ENCODE data around the gene PRSS58.

The PRSS58 gene, protein sequence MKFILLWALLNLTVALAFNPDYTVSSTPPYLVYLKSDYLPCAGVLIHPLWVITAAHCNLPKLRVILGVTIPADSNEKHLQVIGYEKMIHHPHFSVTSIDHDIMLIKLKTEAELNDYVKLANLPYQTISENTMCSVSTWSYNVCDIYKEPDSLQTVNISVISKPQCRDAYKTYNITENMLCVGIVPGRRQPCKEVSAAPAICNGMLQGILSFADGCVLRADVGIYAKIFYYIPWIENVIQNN

DNA sequence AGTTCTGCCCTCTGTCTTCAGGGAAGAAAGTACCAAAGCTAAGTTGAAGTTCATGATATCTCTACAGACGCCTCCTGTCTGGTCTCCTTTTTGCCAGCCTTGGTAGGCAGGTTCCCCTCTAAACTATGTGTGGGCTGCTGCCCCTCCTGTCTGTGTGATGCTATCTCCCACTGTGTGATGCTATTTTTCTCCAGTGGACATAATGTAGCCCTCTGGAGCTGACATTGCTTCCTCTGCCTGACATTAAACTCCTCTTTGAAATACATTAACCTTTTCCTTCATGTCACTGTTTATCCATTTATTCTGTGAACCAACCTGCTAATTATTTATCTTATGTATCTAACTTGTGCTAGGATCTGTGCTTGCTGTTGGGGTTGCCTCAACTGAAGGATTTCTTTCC, at the start of gene PRSS58:
TSS of gene PRSS58 (minus strand) at position 101 of the 400 bp plus-strand sequence. CDS start 351 bp downstream, outside the sequence.
- DNase-seq (ENCODE audit: low spot score): no peak

DNA sequence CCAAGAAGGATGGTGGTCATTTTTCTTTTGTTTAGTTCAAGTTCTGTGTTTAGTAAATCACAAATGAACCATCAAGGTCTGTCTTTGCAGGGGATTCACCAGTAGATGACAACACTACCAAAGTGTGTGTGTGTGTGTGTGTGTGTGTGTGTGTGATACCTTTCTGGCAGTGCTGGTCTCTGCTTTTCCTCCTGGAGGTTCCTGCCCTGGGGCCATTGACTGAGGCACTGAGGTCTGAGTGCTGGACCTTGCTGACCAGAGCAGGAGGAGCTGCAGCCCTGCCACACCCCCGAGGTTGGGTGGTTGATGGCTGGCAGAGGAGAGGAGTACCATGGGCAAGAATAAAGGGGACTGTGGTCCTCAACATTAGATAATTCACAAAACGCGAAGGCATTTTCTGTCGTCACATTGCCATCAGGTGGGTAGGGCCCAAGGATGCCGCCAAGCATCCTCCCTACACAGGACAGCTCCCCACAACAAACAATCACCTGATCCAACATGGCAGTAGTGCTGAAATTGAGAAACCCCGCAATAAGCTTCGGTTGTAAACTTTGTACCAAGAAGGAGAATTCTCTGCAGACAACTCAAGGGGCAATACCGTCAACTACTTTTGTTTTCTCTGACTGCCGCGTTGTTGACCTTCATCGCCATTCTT, 49.5 kb upstream of the PRSS58 start:
- DNase-seq (ENCODE audit: low spot score): no peak

DNA sequence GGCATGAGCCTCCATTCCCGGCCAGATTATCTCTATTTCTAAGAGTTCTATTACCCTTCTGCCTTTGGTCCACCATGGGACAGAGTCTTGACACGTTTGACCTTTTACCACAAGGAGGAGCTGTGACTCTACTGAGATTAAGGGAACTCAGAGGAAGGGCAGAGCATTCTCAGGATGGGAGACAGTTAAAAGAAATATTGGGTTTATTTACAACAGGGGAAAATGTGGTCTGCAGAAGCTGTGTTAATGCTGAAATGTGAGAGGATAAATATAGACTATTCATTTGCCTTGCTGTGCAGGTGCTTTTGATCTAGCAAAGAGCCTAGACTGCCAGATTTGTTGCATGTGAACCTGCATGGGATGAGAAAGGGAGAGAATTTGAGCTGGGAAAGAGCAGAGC, 45.8 kb upstream of the PRSS58 start:
- DNase-seq (ENCODE audit: low spot score): no peak

DNA sequence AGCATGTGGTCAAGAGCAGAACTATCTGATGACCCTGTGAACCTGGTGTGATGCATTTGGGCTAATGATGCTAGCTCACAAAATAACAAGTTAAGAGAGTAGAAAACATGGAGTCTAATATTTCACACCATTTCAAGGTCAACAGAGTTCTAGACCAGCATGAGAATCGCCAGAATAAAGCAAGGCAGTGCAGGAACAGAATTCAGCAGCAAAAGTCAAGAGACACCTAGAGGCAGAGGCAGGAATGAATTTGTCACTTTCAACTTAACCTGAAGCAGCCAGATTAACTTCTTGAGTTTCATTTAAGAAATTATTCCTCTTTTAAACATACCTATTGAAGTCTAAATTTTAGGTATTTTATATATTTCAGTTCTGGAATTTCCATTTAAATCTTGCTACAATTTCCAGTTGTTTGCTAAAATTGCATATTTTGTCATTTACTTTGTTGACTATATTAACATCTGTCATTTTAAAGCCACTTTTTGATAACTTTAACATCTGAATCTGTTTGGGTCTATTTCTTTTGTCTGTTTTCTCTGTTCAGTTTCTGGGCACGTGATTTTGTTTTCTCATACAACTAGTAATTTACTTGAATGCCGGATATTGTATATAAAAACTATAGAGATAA, 44.2 kb upstream of the PRSS58 start:
- DNase-seq (ENCODE audit: low spot score): no peak

DNA sequence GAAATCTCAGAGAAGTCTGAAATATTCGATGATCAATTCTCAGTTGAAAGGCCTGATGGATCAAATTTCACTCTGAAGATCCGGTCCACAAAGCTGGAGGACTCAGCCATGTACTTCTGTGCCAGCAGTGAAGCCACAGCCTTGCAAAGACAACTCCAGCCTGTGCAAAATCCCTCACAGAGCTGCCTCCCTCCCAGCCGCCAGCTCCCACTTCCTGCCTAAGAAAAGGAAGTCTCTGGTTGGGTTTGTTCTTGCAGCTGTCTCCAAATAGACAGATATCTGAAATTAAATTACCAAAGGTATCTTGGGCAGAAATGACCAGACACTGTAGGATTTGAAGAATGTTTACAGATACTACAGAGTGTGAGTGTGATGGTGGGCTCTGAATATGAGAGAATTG, 43.4 kb upstream of the PRSS58 start:
- DNase-seq (ENCODE audit: low spot score): no peak

DNA sequence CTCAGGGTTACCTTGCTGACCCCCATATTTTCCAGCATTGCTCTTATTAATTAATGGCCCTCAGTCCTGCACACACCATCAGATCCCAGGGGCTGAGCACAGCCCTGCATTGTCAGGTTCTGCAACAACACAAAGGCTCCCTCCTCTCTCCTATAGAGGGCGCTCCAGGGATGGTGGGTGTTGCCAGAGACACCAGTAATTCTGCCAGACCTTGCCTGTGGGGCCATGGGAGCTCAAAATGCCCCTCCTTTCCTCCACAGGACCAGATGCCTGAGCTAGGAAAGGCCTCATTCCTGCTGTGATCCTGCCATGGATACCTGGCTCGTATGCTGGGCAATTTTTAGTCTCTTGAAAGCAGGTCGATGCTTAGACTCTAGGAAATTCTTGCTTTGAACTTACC, 42.8 kb upstream of the PRSS58 start:
- no peak for DNase-seq (ENCODE audit: low spot score)

DNA sequence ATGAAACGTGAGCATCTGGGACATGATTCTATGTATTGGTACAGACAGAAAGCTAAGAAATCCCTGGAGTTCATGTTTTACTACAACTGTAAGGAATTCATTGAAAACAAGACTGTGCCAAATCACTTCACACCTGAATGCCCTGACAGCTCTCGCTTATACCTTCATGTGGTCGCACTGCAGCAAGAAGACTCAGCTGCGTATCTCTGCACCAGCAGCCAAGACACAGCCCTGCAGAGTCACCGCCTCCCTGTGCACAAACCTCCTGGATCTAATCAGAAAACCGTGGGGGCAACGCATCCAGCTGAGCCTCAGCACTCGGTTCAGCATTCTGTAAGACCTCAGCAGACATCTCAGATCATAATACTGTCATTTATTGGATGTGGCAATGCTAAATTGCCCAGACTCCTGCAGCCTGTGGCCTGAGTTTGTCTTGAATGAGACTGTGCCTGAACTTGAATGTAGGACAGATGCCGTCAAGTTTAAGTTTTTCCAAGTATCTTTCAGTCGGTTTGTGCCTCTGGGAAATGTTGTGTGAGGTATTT, 41.5 kb upstream of the PRSS58 start:
- no peak for DNase-seq (ENCODE audit: low spot score)

DNA sequence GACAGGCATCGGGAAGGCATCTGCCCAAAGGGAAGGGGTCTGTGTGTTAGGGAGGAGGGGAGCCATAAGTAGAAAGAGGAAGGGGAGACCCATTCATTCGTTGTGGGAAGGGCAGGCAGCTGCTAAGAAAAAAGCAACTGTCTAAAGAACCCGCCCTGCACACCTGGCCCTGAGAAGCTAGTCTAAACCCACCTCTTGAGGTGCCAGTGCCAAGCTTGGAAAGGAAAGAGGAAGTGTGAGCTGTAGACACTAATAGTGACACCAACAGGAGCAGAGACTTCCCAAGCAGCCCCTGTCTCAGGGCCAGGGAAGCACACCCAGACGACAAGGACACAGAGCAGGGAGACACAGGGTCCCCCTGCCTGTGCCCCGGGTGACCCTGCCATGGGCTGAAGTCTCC, 40.8 kb upstream of the PRSS58 start:
- DNase-seq (ENCODE audit: low spot score): no peak

DNA sequence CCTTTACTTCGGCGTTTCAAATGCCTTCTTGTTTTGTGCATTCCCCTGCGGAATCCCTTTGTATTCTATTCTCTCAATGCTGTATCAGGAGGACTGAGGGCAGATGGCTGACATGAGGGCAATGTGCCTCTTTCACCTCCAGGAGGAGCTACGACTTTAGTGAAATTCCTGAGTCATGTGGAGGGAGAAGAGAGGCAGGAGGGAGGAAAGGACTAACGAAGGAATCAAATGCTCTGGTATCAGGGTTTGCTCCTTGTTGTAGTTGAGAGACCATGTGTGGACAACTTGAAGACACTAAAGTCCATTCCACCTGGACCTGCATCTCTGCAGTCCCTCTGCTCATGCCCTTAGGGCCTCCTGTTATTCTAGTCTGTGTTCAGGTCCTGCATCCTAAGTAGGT, 40.2 kb upstream of the PRSS58 start:
- no peak for DNase-seq (ENCODE audit: low spot score)

DNA sequence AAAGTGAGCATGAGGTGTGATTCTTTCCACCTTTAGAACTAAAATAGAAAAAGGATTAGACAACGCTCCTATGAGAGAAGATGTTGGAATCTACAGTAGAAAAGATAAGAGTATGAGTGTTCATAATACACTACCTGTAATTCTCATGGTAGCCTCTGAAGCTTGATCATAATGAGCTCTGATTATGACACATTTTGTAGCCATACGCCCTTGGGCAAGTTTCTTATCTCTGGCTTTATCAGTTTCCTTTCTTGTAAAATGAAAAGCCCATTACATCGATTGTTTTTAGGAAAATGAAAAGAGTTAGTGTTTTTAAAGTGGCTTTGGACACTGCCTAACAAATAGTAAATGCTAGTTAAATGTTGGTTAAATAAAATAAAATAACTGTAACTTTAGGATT, 22.4 kb upstream of the PRSS58 start:
- DNase-seq (ENCODE audit: low spot score): no peak

DNA sequence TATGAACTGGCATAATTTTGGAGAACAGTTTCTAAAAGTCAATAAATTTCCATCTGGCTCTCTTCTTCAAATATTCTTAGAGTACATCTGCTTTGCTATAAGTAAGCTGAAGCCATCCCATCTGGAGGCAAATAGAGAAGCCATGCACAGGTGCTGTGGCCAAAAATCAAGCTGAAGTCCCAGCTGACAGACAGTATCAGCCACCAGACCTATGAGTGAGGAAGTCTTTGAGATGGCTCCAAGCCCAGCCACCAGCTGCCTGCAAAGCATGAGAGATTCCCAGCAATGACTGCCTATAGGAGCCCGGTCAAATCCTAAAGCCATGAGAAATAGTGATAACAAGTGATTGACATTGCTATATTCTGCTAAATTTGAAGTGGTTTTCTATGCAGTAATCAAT, 21.7 kb upstream of the PRSS58 start:
- no peak for DNase-seq (ENCODE audit: low spot score)

DNA sequence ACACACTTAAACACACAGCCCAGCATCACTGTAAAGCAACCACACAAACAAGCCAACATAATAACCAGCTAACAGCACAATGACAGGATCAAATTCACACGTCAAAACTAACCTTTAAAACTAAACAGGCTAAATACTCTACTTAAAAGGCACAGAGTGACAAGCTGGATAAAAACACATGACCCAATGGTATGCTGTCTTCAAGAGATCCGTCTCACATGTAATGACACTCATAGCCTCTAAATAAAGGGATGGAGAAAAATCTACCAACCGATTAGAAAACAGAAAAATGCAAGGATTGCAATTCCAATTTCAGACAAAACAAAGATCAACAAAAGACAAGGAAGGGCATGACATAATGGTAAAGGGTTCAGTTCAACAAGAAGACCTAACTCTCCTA, 17.2 kb upstream of the PRSS58 start:
- DNase-seq (ENCODE audit: low spot score): no peak

DNA sequence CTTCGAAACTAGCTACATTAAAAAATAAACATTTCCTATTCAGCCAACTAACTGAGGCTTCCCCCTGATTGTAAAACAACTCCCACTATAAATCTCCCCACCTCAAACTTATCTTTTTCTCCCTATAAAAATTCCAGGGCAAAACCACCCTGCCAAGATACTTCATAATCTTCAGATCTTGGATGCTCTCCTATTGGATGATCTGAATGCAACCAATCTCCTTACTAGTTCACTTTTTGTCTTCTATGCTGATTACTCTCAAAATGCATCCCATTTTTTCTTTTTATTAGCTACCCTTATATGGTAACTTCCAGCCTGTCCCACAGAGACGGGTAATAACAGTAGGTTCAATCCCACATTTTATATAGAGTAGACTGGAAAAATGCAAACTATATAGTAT, 15.0 kb upstream of the PRSS58 start:
- DNase-seq (ENCODE audit: low spot score): no peak

DNA sequence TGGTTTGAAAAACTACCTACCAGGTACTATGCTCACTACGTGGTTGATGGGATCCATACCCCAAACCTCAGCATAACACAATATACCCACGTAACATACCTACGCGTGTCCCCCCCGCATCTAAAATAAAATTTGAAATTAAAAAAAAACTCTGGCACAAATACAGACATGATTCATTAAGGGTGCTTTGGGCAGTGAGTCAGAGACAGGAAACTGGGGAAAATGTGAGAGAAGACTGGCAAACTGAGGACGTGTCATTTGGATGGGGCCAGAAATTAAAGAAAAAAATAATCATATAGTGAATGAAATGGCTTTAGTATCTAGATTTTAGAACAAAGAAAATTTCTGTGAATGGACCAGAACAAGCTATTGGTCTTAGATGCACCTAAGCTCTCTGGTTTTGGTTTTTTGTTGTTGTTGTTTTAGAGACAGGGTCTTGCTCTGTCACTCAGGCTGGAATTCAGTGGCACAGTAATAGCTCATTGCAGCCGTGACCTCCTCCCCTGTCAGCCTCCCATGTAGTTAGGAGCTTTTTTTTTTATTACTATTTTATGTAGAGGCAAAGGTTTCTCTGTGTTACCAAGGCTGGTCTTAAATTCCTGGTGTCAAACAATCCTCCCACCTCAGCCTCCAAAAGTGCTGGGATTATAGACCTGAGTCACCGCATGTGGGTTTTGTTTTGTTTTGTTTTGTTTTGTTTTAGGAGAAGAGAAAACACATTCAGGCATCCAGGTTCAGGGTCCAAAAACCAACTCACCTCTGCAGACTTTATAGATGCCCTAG, 5.9 kb upstream of the PRSS58 start:
- no peak for DNase-seq (ENCODE audit: low spot score)

DNA sequence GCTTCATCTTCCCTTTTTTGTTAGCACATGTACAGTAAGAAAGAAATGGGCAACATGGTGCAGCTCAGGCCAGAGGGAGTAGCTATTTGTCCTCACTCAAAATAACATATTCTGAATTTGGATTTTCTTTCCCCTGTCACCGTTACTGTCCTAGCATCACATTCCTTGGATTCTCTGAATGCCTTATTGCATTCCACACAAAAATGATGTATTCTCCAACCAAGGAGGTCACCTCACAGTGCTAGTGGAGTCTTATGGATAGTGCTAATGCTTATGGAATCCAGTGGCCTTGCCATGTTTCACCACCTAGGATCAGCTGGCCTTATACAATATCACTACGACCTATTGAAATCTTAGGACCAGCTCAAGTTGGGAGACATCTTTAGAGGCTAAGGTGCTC, 7.2 kb downstream of the PRSS58 start:
- DNase-seq (ENCODE audit: low spot score): no peak

DNA sequence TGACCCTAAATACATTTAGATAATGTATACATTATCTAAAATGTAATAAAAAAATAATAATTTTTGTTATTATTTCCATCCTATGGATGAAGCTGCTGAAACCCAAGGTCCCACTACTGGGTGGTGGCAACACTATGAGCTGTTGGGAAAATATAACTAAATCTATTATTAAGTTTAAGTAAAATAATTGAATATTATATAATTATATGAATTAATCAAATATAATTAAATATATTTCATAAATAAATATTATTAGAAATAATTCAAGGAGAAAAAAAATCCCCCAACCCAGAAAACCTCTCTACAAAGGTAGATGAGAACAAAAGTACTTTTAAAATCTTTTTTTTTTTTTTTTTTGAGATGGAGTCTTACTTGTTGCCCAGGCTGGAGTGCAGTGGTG, 7.9 kb downstream of the PRSS58 start:
- no peak for DNase-seq (ENCODE audit: low spot score)

DNA sequence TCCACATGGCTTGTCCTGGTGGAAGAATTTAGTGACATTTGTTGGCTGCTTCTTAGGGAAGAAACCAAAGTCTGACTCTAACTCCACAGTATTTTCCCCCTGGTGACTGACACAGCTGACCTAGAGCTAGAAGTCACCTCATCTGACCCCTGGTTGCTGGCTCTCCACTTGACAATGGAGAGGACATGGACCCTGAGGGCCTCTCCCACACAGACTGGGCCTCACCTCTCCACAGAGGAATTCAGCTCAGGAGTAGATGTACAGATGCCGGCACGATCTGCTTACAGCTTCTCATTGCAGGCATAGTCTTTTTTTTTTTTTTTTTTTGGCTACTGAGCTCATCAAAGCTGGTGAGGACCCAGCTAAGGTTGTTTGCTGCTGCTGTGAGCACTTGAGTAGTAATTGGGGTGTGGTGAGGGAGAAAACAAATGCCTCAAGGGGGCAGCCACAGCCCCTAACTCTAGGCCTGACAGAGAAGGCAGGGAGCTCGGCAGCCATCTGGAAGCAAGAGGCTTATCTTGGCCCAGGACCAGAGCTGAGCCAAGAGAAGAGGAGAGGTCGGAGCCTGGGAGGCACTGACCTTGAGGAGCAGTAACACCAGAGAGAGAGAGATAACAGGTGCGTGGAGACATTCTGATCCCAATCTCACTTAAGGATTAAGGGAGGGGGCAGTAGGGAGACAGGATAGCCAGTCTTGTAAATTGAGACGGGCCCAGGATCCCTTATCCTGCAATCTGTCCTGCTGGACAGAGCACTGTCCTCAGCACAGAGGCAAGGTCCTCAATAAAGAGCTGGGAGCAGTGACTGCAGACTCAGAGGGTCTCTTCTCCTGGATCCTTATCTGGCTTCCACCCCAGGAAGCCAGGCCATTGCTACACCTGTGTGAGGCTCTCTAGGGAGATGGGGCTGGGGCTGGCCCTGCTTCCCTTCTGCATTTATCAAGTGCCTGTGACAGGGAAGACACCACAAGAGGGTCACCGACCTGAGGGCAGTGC, 9.4 kb downstream of the PRSS58 start:
- no peak for DNase-seq (ENCODE audit: low spot score)

DNA sequence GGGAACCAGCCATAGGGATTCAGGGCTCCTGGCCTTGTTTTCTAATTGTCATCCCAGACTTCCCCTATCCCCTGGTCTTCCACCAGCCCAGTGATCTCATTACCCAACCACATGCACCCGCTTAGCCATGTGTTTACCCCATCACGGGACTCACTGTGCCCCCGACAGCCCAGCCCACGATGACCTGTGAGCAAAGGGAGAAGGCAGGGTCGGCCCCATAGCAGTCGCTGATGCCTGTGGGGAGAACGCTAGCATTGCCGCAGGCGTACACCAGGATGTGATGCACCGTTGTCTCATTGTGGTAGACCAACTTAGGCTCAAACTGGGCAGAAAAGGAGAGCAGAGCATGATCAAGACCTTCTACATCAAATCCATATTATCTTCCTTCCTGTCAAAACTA, 14.0 kb downstream of the PRSS58 start:
- DNase-seq (ENCODE audit: low spot score): no peak

DNA sequence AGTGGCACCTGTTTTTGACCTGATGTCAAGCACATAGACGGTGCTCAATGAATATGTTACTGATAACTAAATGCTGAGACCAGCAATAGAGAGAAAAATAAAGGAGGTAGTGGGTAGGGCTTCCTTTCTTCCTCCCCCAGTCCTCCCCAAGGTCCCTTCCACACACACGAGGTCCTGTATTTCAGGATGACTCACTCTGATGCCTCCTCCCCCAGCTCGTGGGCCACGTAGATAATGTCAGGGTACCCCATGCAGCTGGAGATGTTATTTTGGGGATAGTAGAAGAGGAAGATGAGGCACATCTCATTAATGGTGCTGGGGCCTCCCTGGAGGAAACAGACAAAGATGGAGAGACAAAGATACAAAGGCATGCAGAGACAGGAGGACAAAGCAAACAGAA, 17.3 kb downstream of the PRSS58 start:
- no peak for DNase-seq (ENCODE audit: low spot score)

DNA sequence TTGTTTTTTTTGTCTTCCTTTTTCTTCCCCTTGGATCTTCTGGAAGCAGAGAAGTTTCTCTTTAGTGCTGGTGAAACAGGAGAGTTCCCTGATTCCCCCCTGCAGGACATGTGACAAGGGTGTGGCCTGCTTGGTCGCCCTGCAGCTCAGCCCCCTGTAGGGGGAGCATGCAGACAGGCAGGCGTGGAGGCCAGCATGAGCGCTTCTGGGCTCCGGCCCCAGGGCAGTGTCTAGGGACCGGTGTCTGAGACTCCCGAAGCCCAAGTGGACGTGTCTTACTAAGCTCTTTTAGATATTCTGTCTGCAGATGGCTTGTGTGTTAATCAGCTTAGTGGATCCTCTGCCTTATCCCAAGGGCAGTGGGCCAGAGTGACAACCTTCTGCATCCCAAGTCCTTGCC, 26.1 kb downstream of the PRSS58 start:
- no peak for DNase-seq (ENCODE audit: low spot score)

DNA sequence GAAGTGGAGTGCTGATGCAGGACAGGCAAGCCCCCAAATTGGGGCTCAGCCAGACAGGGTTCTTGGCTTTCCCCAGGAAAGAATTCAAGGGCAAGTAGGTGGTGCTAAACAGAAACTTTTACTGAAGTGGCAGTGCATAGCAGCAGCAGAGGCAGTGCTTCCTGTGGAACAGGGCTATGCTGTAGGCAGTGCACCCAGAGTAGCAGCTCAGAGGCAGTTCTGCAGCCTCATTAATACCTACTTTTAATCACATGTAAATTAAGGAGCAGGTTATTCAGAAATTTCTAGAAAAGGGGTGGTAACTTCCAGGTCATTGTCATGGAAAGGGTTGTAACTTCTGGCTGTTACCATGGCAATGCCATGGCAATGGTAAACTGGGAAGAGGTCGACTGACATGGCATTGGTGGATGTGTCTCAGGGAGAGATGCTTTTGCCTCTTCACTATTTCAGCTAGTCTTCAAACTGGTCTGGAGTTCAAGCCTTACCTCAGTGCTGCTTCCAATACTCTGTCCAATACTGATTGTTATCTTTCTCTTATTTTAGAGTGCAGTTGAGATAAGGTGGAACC, 29.2 kb downstream of the PRSS58 start:
- no peak for DNase-seq (ENCODE audit: low spot score)

Data from AG08395 (cell line).